ENCODE results near the gene UMOD. TPM values are rescaled to one million over a fixed set of nuclear protein-coding genes. Genes with fewer than 3 reads are reported as not detected.

UMOD gene
- total and polyA plus RNA-seq, 4 donors = not detected

DNA sequence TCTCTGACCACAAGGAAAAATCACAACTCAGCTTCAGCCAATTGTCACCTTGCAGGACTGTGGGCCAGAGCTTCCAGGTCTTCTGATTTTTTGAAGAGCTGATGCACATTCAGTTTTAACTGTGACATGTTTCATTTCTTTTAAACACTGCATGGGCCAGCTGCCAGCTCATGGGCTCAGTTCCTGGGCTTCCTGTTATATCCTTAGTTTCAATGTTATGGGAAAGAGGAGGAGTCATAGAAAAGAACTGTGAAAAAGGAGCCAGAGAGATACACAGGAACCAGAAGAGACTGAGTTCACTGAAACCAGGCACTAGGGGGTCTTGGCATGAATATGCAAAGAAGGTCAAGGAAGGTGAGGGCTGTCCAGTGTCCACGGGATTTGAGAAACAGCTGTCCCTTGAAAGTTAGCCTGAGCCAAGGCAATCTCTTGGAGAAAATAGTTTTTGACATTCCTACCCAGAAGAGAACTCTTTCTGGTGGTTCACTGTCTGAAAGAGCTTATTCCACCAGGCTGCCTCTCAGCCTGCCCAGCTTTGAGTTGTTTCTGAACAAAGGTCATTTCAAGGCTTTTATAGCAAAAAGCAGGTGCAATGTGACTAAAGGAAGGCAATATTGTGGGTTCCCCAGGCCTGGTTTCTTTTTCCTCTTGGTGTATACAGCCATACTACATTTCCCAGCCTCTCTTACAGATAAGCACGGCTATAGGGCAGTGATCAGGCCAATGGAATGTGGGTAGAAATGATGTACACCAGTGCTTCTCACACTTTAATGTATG is 41.5 kb upstream of the UMOD start:
- intact Hi-C loops (cut with DNase I) = no loop called here
- Histone ChIP-seq H3K9me3 (ENCODE audit: control insufficient read depth, low read length) (no peaks in the 10 kb centered on the region), H3K4me3 (ENCODE audit: low read length in 2 of 2) (no peak overlapping the region), H3K27ac (ENCODE audit: low read depth in 1 of 2, low read length in 2 of 2) (peak overlapping the region in 1 of 2 donors; percentile 10), H3K27me3 (ENCODE audit: control insufficient read depth in 1 of 2, insufficient read depth in 2 of 2, low read length in 1 of 2) (no peaks in the 10 kb centered on the region), H3K4me1 (ENCODE audit: control insufficient read depth in 1 of 2, insufficient read depth in 2 of 2, low read length in 2 of 2) (no peaks in the 10 kb centered on the region), H3K36me3 (ENCODE audit: control insufficient read depth in 1 of 2, insufficient read depth in 2 of 2, low read length in 1 of 2) (no peaks in the 10 kb centered on the region)
- DNase-seq = peak in 1 of 2 donors; percentile 63
- 23 to 25% methylated on average over 2 of the region's 2 CpGs for WGBS, 2 donors
- no peak for ATAC-seq (ENCODE audit: low FRiP score)

GRCh38 chr16:20391045-20391444 is 38.5 kb upstream of the UMOD start:
- Histone ChIP-seq H3K27me3 (ENCODE audit: control insufficient read depth in 1 of 2, insufficient read depth in 2 of 2, low read length in 1 of 2) (no peaks in the 10 kb centered on the region), H3K4me3 (ENCODE audit: low read length in 2 of 2) (no peak overlapping the region), H3K9me3 (ENCODE audit: control insufficient read depth, low read length) (no peaks in the 10 kb centered on the region), H3K36me3 (ENCODE audit: control insufficient read depth in 1 of 2, insufficient read depth in 2 of 2, low read length in 1 of 2) (no peaks in the 10 kb centered on the region), H3K27ac (ENCODE audit: low read depth in 1 of 2, low read length in 2 of 2) (no peak overlapping the region), H3K4me1 (ENCODE audit: control insufficient read depth in 1 of 2, insufficient read depth in 2 of 2, low read length in 2 of 2) (no peaks in the 10 kb centered on the region)
- WGBS, 2 donors = 91 to 96% methylated on average over 5 of the region's 5 CpGs
- DNase-seq (no peak), ATAC-seq (ENCODE audit: low FRiP score) (no peak)
- intact Hi-C loops (cut with DNase I) = no loop called here

DNA sequence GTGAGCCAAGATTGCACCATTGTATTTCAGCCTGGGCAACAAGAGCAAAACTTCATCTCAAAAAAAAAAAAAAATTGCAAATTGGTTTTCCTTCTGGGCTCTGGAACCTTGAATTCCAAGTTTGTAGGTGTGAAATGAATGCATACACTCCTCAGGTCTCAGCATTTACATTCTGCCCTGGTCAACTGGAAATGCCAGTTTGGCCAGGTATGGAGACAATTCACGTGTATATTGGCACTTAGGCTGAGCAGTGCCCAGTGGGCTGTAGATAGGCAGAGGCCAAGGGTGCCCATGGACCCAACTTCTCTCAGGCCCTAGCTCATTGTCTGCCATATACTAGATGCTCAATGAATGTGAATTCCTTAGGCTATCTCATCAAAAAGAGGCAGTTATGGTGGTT is 36.3 kb upstream of the UMOD start:
- ATAC-seq (ENCODE audit: low FRiP score) = no peak
- WGBS, 2 donors = 72 to 79% methylated on average over 1 of the region's 1 CpG
- Histone ChIP-seq H3K4me1 (ENCODE audit: control insufficient read depth in 1 of 2, insufficient read depth in 2 of 2, low read length in 2 of 2) (no peaks in the 10 kb centered on the region), H3K36me3 (ENCODE audit: control insufficient read depth in 1 of 2, insufficient read depth in 2 of 2, low read length in 1 of 2) (no peaks in the 10 kb centered on the region), H3K27ac (ENCODE audit: low read depth in 1 of 2, low read length in 2 of 2) (no peak overlapping the region), H3K9me3 (ENCODE audit: control insufficient read depth, low read length) (no peaks in the 10 kb centered on the region), H3K4me3 (ENCODE audit: low read length in 2 of 2) (no peak overlapping the region), H3K27me3 (ENCODE audit: control insufficient read depth in 1 of 2, insufficient read depth in 2 of 2, low read length in 1 of 2) (no peaks in the 10 kb centered on the region)
- intact Hi-C loops (cut with DNase I) = loop anchor here (5.0 kb wide), 1 partner anchor 482 kb away; no protein-coding TSS in a partner anchor
- no peak for DNase-seq

DNA sequence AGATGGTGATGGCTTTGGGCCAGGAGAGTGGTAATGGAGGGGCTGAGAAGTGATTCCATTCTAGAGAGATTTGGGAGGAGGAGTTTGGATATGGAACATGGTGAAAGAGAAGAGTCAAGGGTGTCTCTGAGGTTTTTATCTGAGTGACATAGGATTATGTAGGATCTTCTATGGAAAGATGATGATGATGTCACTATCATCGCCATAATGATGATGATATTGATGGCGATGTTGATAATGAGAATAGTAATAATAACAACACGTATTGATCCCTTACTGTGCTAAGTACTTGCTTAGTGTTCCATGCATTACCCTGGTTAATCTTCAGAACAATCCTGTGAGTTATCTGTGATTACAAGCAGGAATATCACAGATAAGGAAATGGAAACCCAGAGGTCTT is 35.5 kb upstream of the UMOD start:
- WGBS, 2 donors = 93 to 96% methylated on average over 3 of the region's 3 CpGs
- ATAC-seq (ENCODE audit: low FRiP score) (no peak), DNase-seq (no peak)
- no peak overlapping the region for H3K27ac ChIP-seq (ENCODE audit: low read depth in 1 of 2, low read length in 2 of 2)
- H3K36me3 ChIP-seq (ENCODE audit: control insufficient read depth in 1 of 2, insufficient read depth in 2 of 2, low read length in 1 of 2) = no peaks in the 10 kb centered on the region
- no peaks in the 10 kb centered on the region for H3K27me3 ChIP-seq (ENCODE audit: control insufficient read depth in 1 of 2, insufficient read depth in 2 of 2, low read length in 1 of 2)
- no peaks in the 10 kb centered on the region for H3K4me1 ChIP-seq (ENCODE audit: control insufficient read depth in 1 of 2, insufficient read depth in 2 of 2, low read length in 2 of 2)
- H3K4me3 ChIP-seq (ENCODE audit: low read length in 2 of 2) = no peak overlapping the region
- intact Hi-C loops (cut with DNase I) = loop anchor here (5.0 kb wide), 1 partner anchor 481 kb away; no protein-coding TSS in a partner anchor
- no peaks in the 10 kb centered on the region for H3K9me3 ChIP-seq (ENCODE audit: control insufficient read depth, low read length)

GRCh38 chr16:20385844-20386832 is 33.6 kb upstream of the UMOD start:
- intact Hi-C loops (cut with DNase I) = loop anchor here (5.0 kb wide), 1 partner anchor 479 kb away; no protein-coding TSS in a partner anchor
- no peak overlapping the region for H3K4me3 ChIP-seq (ENCODE audit: low read length in 2 of 2)
- no peak for ATAC-seq (ENCODE audit: low FRiP score)

DNA sequence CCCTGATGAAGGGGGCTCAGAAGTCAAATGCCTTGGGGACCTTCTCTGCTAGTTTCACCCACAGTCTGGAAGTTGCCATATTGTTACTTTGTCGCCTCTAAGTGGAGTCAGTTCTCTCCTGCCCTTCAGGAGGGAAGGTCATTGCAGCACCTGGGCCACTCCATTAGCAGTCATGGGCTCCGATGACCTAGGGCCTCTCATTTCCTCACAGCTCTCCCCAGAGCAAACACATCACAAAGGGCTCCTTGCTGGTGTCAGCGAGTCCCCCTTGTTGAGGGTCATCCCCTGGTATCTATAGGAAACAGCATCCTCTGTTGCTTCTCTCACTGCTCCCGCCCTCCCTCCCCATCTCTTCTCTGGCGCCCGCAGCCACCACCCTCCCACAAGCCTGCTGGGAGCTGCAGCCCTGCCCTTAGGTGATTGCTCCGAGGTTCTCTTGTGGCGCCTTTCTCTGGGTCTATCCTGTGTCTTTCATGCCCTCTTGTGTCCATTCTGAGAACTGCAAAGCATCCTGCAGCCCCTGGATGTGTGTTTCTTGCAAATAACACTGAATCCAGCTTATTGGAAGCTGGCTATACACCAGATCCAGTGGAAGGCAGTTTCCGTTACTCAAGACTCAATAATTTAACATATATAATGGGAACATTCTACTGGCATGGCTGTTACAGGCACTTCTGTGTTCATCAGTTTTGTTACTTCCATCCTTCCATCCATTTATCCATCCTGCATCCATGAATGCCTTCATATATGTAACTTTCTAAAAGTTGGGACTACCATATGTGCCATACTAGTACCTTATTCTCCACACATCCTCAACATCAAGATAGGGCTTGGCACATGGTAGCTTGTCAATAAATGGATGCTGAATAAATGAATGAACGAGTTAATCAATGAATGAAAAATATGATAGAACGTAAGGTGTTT is 30.9 kb upstream of the UMOD start:
- Histone ChIP-seq H3K4me1 (ENCODE audit: control insufficient read depth in 1 of 2, insufficient read depth in 2 of 2, low read length in 2 of 2) (no peaks in the 10 kb centered on the region), H3K4me3 (ENCODE audit: low read length in 2 of 2) (no peak overlapping the region), H3K36me3 (ENCODE audit: control insufficient read depth in 1 of 2, insufficient read depth in 2 of 2, low read length in 1 of 2) (no peaks in the 10 kb centered on the region), H3K27ac (ENCODE audit: low read depth in 1 of 2, low read length in 2 of 2) (no peak overlapping the region), H3K9me3 (ENCODE audit: control insufficient read depth, low read length) (no peaks in the 10 kb centered on the region), H3K27me3 (ENCODE audit: control insufficient read depth in 1 of 2, insufficient read depth in 2 of 2, low read length in 1 of 2) (no peaks in the 10 kb centered on the region)
- WGBS, 2 donors = 29 to 39% methylated on average over 11 of the region's 11 CpGs
- DNase-seq (no peak), ATAC-seq (ENCODE audit: low FRiP score) (peak; percentile 71)
- intact Hi-C loops (cut with DNase I) = no loop called here

More at GRCh38 chr16:20385844-20386832, 33.6 kb upstream of the UMOD start:
- Histone ChIP-seq H3K9me3 (ENCODE audit: control insufficient read depth, low read length) (no peaks in the 10 kb centered on the region), H3K27ac (ENCODE audit: low read depth in 1 of 2, low read length in 2 of 2) (no peak overlapping the region), H3K27me3 (ENCODE audit: control insufficient read depth in 1 of 2, insufficient read depth in 2 of 2, low read length in 1 of 2) (no peaks in the 10 kb centered on the region), H3K4me1 (ENCODE audit: control insufficient read depth in 1 of 2, insufficient read depth in 2 of 2, low read length in 2 of 2) (no peaks in the 10 kb centered on the region), H3K36me3 (ENCODE audit: control insufficient read depth in 1 of 2, insufficient read depth in 2 of 2, low read length in 1 of 2) (no peaks in the 10 kb centered on the region)
- DNase-seq = peak; percentile 71 to 84
- 18 to 21% methylated on average over 30 of the region's 30 CpGs for WGBS, 2 donors

DNA sequence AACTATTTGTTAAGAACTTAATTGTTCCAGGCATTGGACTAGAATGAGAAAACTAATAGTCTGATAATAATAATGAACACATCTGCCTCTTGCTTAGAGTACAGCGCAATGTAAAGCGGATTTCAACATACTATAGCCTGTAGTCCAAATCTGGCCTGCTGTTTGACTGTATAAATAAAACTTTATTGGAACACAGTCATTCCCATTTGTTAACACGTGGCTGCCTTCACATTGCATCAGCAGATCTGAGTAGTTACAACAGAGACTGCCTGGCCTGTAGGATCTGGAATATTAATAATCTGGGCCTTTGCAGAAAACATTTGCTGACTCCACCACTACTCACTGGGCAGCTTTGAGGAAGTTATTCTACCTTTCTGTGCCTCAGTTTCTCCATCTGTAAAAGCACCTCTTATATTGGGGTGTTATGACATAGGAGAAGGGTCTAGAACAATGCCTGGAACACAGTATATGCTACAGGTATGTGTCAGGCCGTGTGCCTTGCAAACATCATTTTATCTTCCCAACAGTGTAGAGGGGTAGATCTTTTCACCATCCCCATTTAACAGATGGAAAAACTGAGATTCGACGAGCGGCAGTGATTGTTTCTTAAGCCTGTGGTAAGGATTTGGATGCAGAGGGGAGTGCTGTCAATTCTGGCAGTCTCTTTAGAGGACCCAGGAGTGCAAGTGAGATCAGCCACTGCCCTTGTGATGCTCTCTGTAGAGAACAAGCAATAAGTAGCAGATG is 29.9 kb upstream of the UMOD start:
- H3K4me1 ChIP-seq (ENCODE audit: control insufficient read depth in 1 of 2, insufficient read depth in 2 of 2, low read length in 2 of 2) = no peaks in the 10 kb centered on the region
- H3K27ac ChIP-seq (ENCODE audit: low read depth in 1 of 2, low read length in 2 of 2) = no peak overlapping the region
- H3K4me3 ChIP-seq (ENCODE audit: low read length in 2 of 2) = no peak overlapping the region
- DNase-seq (no peak), ATAC-seq (ENCODE audit: low FRiP score) (no peak)
- no peaks in the 10 kb centered on the region for H3K36me3 ChIP-seq (ENCODE audit: control insufficient read depth in 1 of 2, insufficient read depth in 2 of 2, low read length in 1 of 2)
- H3K27me3 ChIP-seq (ENCODE audit: control insufficient read depth in 1 of 2, insufficient read depth in 2 of 2, low read length in 1 of 2) = no peaks in the 10 kb centered on the region
- intact Hi-C loops (cut with DNase I) = no loop called here
- no peaks in the 10 kb centered on the region for H3K9me3 ChIP-seq (ENCODE audit: control insufficient read depth, low read length)
- WGBS, 2 donors = 91 to 92% methylated on average over 7 of the region's 7 CpGs
